ENCODE data around the gene STAC2.

- TF ChIP-seq CTCF (IDR thresholded peaks at IDR 0.05) (no peak), TCF7L2 (IDR thresholded peaks at IDR 0.05; ENCODE audit: low read depth, low read length) (no peak), POLR2AphosphoS5 (IDR thresholded peaks at IDR 0.05; ENCODE audit: low read depth, low read length) (no peak)
These were observed 44.4 kb downstream of the STAC2 start for GRCh38 chr17:39181303-39181702.
